Karpas-422 (cell line): Measurements from ENCODE around the gene TCF7. TPM values are rescaled to one million over a fixed set of nuclear protein-coding genes. Genes with fewer than 3 reads are reported as not detected.

Source experiments
- DNase-seq: peaks from one replicate; pipeline ENCODE4 v3.0.0-alpha.2; 2015
- H2AFZ ChIP-seq: fragments of 200-600 bp; sonication (generic); 2 replicates; pipeline ENCODE4 v1.6.1; 2014; ENCODE audit warnings: antibody characterized with exemption, low read length, mixed read lengths
- H3K27ac ChIP-seq: fragments of 200-600 bp; sonication (generic); 2 replicates; pipeline ENCODE4 v1.5.1; 2014; ENCODE audit warnings: mild to moderate bottlenecking, low read length, moderate library complexity
- H3K27me3 ChIP-seq: fragments of 200-600 bp; sonication (generic); 2 replicates; pipeline ENCODE4 v1.6.1; 2014; ENCODE audit warnings: low read length, mixed read lengths
- H3K36me3 ChIP-seq: fragments of 200-600 bp; sonication (generic); 2 replicates; pipeline ENCODE4 v1.6.1; 2014; ENCODE audit warnings: low read length, mixed read lengths; ENCODE audit not compliant: insufficient read depth
- H3K4me1 ChIP-seq: fragments of 200-600 bp; sonication (generic); 2 replicates; pipeline ENCODE4 v1.6.1; 2014; ENCODE audit warnings: mild to moderate bottlenecking, low read length, mixed read lengths
- H3K4me2 ChIP-seq: fragments of 200-600 bp; sonication (generic); 2 replicates; pipeline ENCODE4 v1.6.1; 2014; ENCODE audit warnings: low read length, low read depth, mild to moderate bottlenecking; ENCODE audit not compliant: poor library complexity, severe bottlenecking
- H3K4me3 ChIP-seq: fragments of 200-600 bp; sonication (generic); 2 replicates; pipeline ENCODE4 v1.5.1; 2014; ENCODE audit warnings: mild to moderate bottlenecking, antibody characterized with exemption, low read length, mixed read lengths
- H3K79me2 ChIP-seq: fragments of 200-600 bp; sonication (generic); 2 replicates; pipeline ENCODE4 v1.6.1; 2014; ENCODE audit warnings: mild to moderate bottlenecking, low read length, mixed read lengths
- H3K9ac ChIP-seq: fragments of 200-600 bp; sonication (generic); 2 replicates; pipeline ENCODE4 v1.6.0; 2014; ENCODE audit warnings: low read length
- H3K9me2 ChIP-seq: fragments of 200-600 bp; sonication (generic), shearing (Covaris generic); replicated peaks from 2 replicates; pipeline ENCODE4 v1.6.0; 2014; ENCODE audit warnings: mild to moderate bottlenecking, low read length, moderate library complexity; ENCODE audit not compliant: insufficient read depth
- H3K9me3 ChIP-seq: fragments of 300-700, 200-600 bp; sonication (generic); 2 replicates; pipeline ENCODE4 v1.6.1; 2014; ENCODE audit warnings: low read length, mixed read lengths
- H4K20me1 ChIP-seq: fragments of 200-600 bp; sonication (generic); 2 replicates; pipeline ENCODE4 v1.6.1; 2014; ENCODE audit warnings: mild to moderate bottlenecking, antibody characterized with exemption, low read length, low read depth; ENCODE audit not compliant: insufficient read depth
- total RNA-seq: library from RNA; depleted of rRNA; stranded (reverse); fragments of >200 nt; shearing (Covaris generic); gene quantifications from 2 replicates; pipeline ENCODE4 v1.2.3, GENCODE V29; 2014; ENCODE audit warnings: low replicate concordance

The TCF7 gene
- total RNA-seq, 1 experiment from 2014 or later, result not detected

DNA sequence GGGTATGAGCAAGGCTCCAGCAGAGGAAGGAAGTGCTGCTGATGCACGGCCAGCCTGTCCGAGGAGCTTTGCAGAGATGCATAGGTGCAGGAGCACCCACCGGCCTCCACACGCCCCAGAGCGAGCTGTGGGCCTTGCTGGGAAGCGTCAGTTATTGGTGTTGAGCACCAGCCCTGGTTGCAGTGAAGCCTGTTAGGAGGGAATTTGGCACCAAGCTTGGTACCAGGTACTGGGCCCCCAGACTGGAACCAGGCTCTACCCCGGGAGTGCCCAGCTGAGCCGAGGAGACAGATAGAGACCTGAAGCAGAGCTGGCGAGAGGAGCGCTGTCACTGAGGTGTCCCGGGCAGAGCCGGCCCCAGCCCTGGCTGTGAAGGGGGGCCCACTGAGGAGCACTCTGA is 5.2 kb downstream of the TCF7 start:
- peaks cover 11% of the 10 kb centered on the region; the same call in 1 of the 2 replicates for H4K20me1 ChIP-seq
- H3K36me3 ChIP-seq, result no peaks in the 10 kb centered on the region
- no peaks in the 10 kb centered on the region for H3K79me2 ChIP-seq

DNA sequence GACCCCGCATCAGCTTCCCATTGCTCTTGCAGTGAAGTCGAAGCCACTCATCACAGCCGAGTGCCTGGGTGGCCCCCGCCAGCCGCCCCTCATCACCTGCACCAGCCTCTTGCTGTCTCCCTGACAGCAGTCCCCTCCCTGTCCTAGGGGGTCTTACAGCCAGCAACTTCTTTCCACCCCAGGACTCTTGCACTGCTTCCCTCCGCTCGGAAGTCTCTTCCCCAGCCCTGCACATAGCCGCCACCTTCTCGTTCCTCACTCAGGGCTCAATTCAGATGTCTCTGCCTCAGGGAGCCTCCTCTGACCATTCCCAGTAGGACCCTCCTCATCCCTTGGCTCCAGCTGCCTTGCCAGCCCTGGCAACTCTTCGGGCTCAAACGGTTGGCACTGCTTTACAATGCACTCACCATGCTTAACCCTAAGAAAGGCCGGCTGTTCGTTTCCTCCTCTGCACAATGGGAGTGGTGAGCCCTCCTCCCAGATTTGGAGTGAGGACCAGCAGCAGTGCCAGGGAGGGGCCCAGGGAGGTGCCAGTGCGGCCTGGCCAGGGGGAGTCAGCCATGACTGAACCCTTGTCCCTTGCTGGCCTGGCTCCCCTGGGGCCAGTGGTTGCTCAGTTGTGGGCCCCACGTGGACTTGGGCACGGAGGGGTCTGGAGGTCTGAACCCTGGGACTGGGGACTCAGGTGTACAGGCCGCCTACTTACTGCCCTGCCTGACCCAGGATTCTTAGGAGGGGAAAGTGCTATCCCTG is 6.1 kb downstream of the TCF7 start:
- Histone ChIP-seq H4K20me1 (peaks cover 19% of the 10 kb centered on the region; the same call in 1 of the 2 replicates), H2AFZ (no peak overlapping the region), H3K36me3 (no peaks in the 10 kb centered on the region), H3K9me2 (no peaks in the 10 kb centered on the region), H3K79me2 (no peaks in the 10 kb centered on the region), H3K4me1 (peaks cover 7% of the 10 kb centered on the region), H3K4me2 (no peak overlapping the region), H3K9me3 (no peaks in the 10 kb centered on the region), H3K4me3 (no peak overlapping the region), H3K27ac (no peak overlapping the region), H3K9ac (no peak overlapping the region), H3K27me3 (no peaks in the 10 kb centered on the region)
- DNase-seq, result no peak

More for the DNA sequence above, 5.2 kb downstream of the TCF7 start:
- no peak overlapping the region for H3K27ac ChIP-seq
- H3K4me1 ChIP-seq, result no peaks in the 10 kb centered on the region
- H3K27me3 ChIP-seq, result no peaks in the 10 kb centered on the region
- H2AFZ ChIP-seq, result no peak overlapping the region
- no peaks in the 10 kb centered on the region for H3K9me3 ChIP-seq
- no peak overlapping the region for H3K4me2 ChIP-seq
- no peak for DNase-seq
- no peak overlapping the region for H3K4me3 ChIP-seq
- no peaks in the 10 kb centered on the region for H3K9me2 ChIP-seq
- H3K9ac ChIP-seq, result no peak overlapping the region

GRCh38 chr5:134122530-134122929 is 8.0 kb downstream of the TCF7 start:
- Histone ChIP-seq H3K79me2 (no peaks in the 10 kb centered on the region), H2AFZ (no peak overlapping the region), H3K27me3 (no peaks in the 10 kb centered on the region), H3K4me2 (no peak overlapping the region), H3K4me1 (peaks cover 8% of the 10 kb centered on the region), H4K20me1 (peaks cover 26% of the 10 kb centered on the region; the same call in 1 of the 2 replicates), H3K9ac (no peak overlapping the region), H3K27ac (no peak overlapping the region), H3K9me2 (no peaks in the 10 kb centered on the region), H3K9me3 (no peaks in the 10 kb centered on the region), H3K36me3 (no peaks in the 10 kb centered on the region), H3K4me3 (no peak overlapping the region)
- DNase-seq, result no peak

- Histone ChIP-seq H3K9me3 (no peaks in the 10 kb centered on the region), H2AFZ (no peak overlapping the region), H3K79me2 (no peaks in the 10 kb centered on the region), H3K36me3 (no peaks in the 10 kb centered on the region), H3K9me2 (no peaks in the 10 kb centered on the region), H3K4me2 (no peak overlapping the region), H3K4me3 (no peak overlapping the region), H3K4me1 (peaks cover 8% of the 10 kb centered on the region), H3K27ac (no peak overlapping the region), H4K20me1 (peaks cover 26% of the 10 kb centered on the region; the same call in 1 of the 2 replicates), H3K9ac (no peak overlapping the region), H3K27me3 (no peaks in the 10 kb centered on the region)
- DNase-seq, result no peak
Observed at GRCh38 chr5:134123360-134123759, 8.9 kb downstream of the TCF7 start.

- no peak overlapping the region for H3K27ac ChIP-seq
- no peak overlapping the region for H3K4me2 ChIP-seq
Observed at GRCh38 chr5:134124289-134125038, 10.0 kb downstream of the TCF7 start.

DNA sequence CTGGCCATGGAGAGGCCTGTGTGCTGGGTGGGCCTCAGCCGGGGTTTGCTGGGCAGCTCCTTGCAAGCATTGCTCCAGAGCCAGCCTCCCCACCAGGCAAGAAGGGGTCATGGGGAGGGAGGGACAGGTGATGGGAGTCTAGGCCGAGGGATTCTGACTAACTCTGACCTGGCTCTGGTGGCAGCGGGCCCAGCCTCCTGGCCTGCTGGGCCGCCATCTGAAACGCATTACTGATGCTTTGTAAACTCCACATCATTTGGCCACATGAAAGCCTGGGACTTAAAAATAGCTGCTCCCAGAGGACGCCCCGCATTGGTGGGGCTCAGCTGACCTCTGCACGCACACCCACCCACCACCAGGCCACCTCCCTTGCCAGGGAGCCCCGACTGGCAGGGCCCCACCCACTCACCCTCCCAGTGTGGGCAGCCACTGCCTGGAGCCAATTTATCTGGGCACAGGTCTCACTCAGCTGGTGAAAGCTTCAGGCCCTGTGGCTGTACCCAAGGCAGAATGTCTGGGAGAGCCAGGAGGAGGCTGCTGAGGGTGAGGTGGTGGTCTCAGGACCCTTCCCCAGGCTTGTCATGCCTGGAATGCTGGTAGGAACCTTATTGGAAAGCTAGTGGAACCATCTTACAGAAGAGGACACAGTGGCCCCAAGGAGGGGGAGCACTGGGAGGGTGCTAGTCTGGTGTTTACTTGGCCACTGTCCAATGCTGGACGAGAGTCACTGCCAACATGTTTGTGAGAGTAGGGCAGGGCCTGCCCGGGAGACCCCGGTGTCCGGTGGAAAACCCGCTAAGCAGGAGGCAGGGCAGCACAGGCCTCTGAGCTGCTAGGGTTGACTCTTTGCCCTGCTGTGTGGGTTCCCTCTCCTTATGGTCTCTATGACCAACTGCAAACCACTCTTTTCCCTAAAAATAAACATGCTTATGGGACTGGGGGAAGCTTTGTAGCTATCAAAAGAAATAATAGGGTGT is 10.8 kb downstream of the TCF7 start:
- no peak overlapping the region for H3K27ac ChIP-seq
- no peak for DNase-seq
- H3K4me1 ChIP-seq, result peaks cover 8% of the 10 kb centered on the region

More at GRCh38 chr5:134124289-134125038, 10.0 kb downstream of the TCF7 start:
- no peaks in the 10 kb centered on the region for H3K9me3 ChIP-seq
- no peaks in the 10 kb centered on the region for H3K9me2 ChIP-seq
- peaks cover 26% of the 10 kb centered on the region; the same call in 1 of the 2 replicates for H4K20me1 ChIP-seq
- no peaks in the 10 kb centered on the region for H3K79me2 ChIP-seq
- H3K27me3 ChIP-seq, result no peaks in the 10 kb centered on the region
- no peak overlapping the region for H3K4me3 ChIP-seq
- peaks cover 8% of the 10 kb centered on the region for H3K4me1 ChIP-seq
- H2AFZ ChIP-seq, result no peak overlapping the region
- no peak for DNase-seq
- no peak overlapping the region for H3K9ac ChIP-seq
- H3K36me3 ChIP-seq, result no peaks in the 10 kb centered on the region

DNA sequence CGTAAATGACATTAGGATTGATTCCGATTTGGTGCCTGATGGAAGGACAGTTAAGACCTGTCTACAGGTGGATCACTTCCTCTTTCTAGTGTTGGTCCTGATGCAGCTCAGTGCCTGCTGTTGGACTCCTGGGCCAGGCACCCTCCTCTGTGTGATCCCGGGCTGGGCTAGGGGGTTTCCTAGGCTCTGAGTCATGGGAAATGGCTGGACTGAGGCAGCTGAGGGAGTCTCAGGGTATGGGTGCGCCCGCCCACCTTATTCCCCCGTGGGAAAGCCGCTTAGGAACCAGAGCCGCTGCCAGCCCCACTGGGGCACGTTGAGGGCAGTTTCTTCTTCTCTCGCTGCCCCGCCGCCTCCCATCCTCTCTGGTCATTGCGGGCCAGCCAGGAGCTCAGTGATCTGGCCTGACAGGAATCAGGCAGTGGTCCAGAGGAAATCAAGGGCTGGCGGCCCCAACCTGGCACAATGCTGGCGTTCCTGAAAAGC is 12.9 kb downstream of the TCF7 start:
- no peak for DNase-seq
- Histone ChIP-seq H3K9ac (no peak overlapping the region), H3K4me1 (peaks cover 8% of the 10 kb centered on the region), H3K9me2 (no peaks in the 10 kb centered on the region), H3K4me2 (no peak overlapping the region), H2AFZ (no peak overlapping the region), H3K27ac (no peak overlapping the region), H4K20me1 (peaks cover 31% of the 10 kb centered on the region; the same call in 1 of the 2 replicates), H3K79me2 (no peaks in the 10 kb centered on the region), H3K9me3 (no peaks in the 10 kb centered on the region), H3K36me3 (no peaks in the 10 kb centered on the region), H3K27me3 (no peaks in the 10 kb centered on the region), H3K4me3 (no peak overlapping the region)

More for the DNA sequence above, 10.8 kb downstream of the TCF7 start:
- no peaks in the 10 kb centered on the region for H3K9me2 ChIP-seq
- no peak overlapping the region for H3K4me3 ChIP-seq
- H3K27me3 ChIP-seq, result no peaks in the 10 kb centered on the region
- H2AFZ ChIP-seq, result no peak overlapping the region
- H3K9me3 ChIP-seq, result no peaks in the 10 kb centered on the region
- peaks cover 25% of the 10 kb centered on the region; the same call in 1 of the 2 replicates for H4K20me1 ChIP-seq
- H3K9ac ChIP-seq, result no peak overlapping the region
- H3K36me3 ChIP-seq, result no peaks in the 10 kb centered on the region
- H3K4me2 ChIP-seq, result no peak overlapping the region
- no peaks in the 10 kb centered on the region for H3K79me2 ChIP-seq
